Epithelial cell of umbilical artery (primary cell): Measurements from ENCODE around the gene PPBP. TPM values are rescaled to one million over a fixed set of nuclear protein-coding genes. Genes with fewer than 3 reads are reported as not detected.

Experiments
- total RNA-seq: library from RNA; depleted of rRNA; stranded (reverse); fragments of >200 nt; gene quantifications from 2 replicates; pipeline ENCODE4 v1.2.3, GENCODE V29; 2014

The PPBP gene
- total RNA-seq = not detected in 2 replicates

GRCh38 chr4:73988061-73988460 lies at the start of gene PPBP:
Gene PPBP, minus strand, starts transcription at chr4:73988190. Its CDS starts 87 bp downstream, at chr4:73988103.

DNA sequence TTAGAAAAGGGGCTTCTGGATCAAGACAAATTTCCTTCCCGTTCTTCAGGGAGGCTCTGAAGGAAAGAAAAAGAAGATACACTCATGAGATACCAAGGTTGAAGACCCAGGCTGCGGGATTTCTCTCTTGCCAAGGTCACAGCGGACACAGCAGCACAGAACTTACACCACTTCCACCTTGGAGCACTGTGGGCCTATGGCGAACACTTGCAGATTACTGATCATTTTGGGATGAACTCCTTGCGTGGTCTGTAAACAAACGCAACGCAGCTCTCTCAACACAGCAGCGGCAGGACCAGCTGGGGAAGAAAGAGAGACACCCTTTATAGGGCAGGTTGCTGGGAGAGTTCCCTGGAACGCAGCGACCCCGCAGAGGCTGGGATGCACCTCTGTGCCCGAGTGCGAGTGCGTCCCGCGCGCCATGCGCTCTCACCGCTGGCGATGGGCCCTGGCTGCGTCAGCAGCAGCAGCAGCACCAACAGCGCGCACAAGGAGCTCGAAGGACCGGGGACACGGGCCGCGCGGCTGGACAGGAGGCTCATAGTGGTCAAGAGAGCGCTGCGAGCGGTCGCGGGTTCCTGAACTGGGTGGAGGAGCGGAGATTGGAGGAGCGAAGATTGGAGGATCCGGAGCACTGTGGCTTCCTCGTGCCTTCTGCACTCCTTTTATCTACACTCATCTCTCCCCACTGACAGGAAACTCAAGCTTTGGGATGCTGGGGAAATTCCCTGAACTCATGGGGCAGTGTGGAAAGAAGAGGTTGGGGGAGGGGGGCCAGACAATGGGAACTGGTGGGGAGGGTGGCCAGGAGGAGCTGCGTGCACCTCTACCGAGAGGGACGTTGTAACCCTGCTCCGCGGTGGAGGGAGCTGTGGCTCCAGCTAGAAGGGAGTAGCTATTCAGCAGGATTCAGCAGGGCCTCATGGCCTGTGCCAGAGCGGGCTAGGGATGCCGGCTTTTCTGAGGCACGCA lies 10.3 kb upstream of the PPBP start, which contains the start of gene CXCL5:
Gene CXCL5 (minus strand): TSS at position 638 of the 972 bp plus-strand sequence. CDS start 96 bp downstream, at position 542.

Other genes starting within 250 kb of the PPBP start
- gene CXCL8, start 247.6 kb downstream of the PPBP start, total RNA-seq = 36.1 and 80.4 TPM in 2 replicates
- 0.65 and 6.4 TPM in 2 replicates for gene CXCL6, start 151.5 kb downstream of the PPBP start, total RNA-seq
- gene PF4V1, start 134.9 kb downstream of the PPBP start, total RNA-seq = not detected in 2 replicates
- 14.6 and 36.2 TPM in 2 replicates for gene CXCL1, start 118.8 kb downstream of the PPBP start, total RNA-seq
- gene PF4, start 6.2 kb downstream of the PPBP start, total RNA-seq = not detected in 2 replicates
- gene CXCL5, start 10.5 kb upstream of the PPBP start, total RNA-seq = 0.61 TPM in 1 of 2 replicates, not detected in the other
- gene CXCL3, start 50.5 kb upstream of the PPBP start, total RNA-seq = 0.61 and 1.3 TPM in 2 replicates
- gene CXCL2, start 111.0 kb upstream of the PPBP start, total RNA-seq = 4.5 and 5.3 TPM in 2 replicates
- gene MTHFD2L, start 169.9 kb upstream of the PPBP start, total RNA-seq = 25.7 and 33.9 TPM in 2 replicates